SKM-1 (cell line): ENCODE data around the gene SLC2A4.

Source experiments
- DNase-seq: peaks from one replicate; lab custom pipeline; 2025; ENCODE audit not compliant: unreplicated experiment; lab: John Stamatoyannopoulos, UW

SLC2A4 gene

DNA sequence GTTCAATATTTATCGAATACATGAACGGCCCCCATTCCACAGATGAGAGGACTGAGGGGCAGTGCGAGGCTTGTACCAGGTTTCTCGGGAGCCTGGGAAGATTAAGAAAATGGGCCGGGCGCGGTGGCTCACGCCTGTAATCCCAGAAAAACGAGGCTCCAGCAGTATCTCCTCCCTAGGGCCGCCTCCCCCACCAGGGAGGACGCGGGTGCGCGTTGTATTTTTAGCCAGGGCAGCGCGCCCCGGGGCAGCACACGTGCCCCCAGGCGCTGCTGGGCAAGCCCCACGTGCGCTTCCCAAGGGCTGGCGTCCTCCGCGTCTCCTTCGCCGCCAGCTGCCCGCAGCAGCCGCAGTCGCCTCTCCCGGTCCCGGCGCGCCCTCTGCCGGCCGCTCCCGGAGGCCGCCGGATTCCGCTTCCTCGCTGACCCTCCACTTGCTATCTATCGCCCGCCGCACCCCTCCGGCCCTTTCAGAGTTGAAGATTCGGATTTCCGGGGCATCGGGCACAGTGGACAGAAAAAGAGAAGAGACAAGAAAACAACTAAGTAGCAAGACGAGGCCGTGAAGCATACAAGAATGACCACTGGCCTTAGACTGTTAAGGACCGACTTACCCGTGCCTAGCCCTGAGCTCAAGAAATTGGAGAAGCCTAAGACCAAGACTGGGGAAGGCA lies 14.8 kb downstream of the SLC2A4 start:
- no peak for DNase-seq

DNA sequence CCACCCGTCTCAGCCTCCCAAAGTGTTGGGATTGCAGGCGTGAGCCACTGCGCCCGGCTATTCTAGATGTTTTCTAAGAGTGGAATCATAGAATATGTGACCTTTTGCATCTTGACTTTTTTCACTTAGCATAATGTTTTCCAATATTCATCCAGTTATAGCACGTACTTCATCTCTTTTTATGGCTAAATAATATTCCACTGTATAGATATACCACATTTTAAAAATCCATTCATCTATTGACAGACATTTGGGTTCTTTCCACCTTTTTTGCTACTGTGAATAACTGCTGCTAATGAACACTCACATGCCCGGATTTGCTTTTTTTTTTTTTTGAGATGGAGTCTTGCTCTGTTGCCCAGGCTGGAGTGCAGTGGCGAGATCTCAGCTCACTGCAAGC lies 22.7 kb downstream of the SLC2A4 start:
- DNase-seq = no peak

DNA sequence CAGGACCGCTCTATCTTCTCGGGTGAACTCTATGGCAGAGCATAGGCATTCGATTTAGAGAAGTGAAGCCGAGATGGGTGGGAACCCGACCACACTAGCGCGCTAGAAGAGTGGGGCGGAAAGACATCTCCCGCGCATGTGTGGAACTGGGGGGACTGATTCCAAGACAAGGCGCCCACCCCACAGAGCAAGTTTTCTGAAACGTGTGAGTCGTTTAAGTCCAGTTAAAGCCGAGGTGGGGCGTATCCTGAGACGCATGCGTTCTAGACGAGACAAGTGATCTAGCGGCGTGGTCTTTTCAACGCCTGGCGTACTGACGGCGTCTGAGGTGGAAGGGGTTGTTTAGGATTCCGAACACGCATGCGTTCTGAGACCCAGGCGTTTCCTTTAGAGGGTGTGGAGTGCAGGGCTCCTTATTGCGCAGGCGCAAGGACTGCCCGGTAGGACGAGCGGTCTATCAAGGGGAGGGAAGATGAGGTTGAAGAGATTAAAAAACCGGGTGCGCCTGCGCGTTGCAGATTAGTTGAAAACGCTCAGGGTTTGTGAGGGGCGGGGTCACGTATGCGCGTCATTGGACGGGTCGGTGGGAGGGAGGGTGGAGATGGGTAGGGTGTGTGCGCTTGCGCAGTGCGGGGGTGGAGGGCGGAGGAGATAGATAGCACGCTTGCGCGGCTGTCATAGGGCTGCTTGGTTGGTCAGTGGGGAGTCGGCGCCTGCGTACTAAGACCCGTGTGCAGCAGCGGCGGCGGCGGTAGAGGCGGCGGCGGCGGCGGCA lies 25.6 kb downstream of the SLC2A4 start, which contains the start of gene EIF5A:
TSS of gene EIF5A (plus strand) at position 718 of the 775 bp plus-strand sequence. CDS start 2,008 bp downstream, outside the sequence.
- peak; percentile 93 for DNase-seq

DNA sequence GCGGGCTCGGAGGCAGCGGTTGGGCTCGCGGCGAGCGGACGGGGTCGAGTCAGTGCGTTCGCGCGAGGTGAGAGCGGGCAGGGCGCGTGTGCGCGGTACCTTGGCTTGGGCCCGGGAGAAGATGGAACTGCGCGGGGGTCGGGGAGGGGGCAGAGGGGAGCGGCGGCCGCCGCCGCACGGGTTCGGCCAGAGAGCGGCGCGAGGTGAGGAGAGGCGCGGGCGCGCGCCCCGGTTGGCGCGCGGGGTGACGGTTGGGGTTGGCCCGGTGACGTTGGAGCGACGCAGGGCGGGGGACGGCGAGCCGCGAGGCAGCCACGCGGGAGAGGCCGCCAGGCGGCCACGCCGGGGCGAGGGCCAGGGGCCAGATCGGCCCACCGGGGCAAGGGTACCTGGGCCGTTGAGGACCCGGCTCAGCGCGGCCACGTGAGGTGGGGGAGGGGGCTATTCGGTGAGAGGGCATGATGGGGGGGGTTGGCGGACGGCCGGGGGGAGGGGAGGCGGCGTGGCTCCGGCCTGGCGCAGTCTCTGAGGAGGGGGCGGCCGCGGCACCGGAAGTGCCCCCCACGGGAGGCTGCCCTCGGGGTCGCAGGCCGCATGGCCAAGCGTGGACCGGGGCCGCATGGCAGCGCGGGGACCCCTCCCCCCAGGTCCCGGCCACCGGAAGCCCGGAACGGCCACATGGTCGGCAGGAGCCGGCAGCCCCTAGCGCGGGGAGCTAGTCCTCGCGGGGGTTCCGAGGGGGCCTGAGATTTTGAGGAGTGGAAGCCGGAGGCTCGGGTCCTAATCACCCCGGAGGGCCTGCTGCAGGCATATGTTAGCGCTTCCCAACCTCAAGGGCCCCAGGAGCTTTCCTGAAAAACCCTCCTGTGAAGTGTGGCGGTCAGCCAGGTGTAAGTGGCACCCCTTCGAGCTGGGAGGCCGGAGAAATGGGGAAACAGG lies 26.4 kb downstream of the SLC2A4 start:
- no peak for DNase-seq

DNA sequence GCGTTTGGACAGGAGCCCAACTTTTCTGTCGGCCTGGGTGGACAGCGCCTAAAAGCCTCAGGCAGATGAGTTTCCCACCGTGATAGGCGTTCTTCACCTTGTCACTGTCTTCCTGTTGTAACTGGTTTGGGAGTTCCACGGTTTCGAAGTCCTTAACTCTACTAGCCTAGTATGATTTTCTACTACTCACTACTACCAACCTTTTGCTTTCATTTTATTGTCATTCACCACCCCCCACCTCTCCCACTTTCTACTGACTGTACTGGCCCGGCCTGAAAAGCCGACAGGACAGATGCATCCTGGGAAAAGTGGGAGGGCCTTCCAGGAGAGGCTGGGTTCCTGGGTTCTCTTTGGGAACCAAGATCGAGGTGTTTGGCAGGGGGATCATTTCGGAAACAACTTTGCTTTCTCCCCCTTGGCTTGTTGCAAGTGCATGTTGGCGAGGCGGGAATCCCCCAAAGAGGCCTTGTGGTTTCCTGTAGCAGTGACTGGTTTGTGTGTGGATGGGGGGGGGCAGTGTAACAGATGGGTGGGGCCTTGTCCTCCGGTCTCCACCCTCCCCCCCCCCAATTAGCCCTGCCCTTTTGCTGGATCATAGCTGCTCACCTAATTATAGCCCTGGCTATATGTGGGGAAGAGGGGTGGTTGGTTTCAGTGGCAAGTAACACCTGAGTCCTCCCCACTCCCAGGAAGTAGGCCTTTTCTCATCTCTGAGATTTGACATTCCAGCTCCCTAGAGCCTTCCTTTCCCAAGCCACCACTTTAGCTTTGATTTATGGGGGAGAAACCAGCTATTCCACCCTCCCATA lies 27.3 kb downstream of the SLC2A4 start:
- peak; percentile 19 for DNase-seq

DNA sequence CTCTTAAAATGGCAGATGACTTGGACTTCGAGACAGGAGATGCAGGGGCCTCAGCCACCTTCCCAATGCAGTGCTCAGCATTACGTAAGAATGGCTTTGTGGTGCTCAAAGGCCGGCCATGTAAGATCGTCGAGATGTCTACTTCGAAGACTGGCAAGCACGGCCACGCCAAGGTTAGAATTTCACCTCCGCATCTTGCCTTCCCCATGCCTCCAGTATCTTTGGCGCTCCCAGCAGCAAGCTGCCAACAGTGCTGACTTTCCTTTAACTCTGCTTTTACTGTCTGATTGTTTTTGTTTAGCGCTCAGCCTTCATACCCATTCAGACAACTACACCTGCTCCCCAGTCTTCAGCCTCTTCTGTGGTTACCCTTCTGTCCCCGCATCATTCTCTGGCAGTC lies 28.1 kb downstream of the SLC2A4 start:
- DNase-seq = no peak

DNA sequence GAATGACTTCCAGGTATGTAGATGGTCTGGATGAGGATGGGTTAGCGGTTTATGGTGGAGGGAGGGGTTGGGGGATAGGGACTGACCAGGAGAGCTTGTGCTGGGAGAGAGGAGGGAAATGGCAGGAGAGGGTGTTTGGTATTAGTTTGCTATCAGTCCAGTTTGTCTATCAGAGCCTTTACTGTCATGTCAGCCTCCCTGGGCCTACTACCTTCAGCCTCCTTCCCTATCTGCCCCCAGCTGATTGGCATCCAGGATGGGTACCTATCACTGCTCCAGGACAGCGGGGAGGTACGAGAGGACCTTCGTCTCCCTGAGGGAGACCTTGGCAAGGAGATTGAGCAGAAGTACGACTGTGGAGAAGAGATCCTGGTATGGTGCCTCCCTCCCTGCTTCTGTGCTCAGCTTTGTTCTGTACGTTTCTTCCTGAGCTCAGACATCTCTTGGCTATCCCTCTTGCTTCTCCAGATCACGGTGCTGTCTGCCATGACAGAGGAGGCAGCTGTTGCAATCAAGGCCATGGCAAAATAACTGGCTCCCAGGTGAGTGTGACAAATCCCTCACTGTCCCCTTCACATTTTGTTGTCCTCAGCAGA lies 29.7 kb downstream of the SLC2A4 start:
- DNase-seq = no peak

DNA sequence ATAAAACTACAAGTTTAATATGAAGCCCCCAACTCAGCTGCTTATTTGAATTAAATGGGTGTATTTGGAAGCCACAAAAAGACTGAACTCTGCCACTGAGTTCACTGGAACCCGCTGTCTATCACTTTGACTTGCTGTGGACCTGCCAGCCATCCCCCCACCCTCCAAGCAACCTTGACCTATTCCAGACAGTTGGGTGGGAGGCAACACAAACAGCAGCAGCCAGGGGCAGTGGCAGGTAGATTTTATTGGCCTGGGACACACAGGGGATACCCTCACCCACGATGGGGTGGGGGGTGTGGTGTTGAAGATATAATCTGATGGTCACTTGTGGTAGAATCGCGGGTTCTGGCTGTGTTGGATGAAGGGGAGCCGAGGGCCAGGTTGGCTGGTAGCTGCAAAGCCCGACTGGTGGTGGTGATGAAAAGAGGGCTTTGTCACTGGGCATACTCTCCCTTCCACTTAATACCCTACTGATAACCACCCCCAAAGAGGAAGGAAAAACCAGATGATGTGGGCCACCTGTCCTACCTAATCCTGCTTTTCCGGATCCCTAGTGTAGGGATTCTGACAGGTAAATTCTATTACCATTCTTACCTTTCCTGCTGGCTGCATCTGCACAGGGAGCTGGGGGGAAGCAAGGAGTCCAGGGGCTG lies 31.0 kb downstream of the SLC2A4 start:
- no peak for DNase-seq

DNA sequence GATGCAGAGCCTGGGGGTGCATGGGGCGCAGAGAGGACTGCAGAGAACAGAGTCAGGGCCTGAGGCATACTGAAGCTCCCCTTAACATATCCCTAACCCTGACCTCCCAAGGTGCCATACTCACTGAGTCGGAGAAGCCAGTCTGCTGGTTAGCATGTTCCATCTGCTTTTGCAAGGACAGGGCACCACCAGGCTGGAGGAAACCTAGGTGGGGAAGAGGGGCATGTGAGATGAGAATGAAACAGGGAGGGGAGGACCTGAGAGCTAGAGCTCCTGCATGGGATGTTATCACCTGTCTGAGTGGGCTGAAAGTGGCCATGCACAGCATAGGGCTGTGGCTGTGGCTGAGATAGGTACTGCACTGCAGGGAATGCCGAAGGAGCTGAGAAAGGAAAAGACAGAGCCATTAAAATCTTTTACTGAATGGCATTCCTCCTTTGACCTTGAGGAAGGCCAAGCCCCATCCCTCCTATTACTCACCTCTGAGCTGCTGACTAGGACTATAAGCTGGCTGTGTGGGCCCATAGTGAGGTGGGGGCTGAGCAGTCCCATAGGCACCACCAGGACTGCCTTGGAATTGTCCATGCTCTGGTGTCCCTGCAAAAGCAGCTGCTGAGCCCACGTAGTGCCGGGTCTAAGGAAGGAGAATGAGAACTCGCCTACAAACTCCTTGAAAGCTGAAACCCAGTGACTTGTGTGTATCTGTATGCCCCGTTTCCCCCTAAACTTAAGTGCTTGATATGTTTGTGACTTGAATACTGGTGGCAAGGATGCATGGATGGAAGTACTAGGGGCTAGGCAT lies 31.8 kb downstream of the SLC2A4 start:
- DNase-seq = no peak

DNA sequence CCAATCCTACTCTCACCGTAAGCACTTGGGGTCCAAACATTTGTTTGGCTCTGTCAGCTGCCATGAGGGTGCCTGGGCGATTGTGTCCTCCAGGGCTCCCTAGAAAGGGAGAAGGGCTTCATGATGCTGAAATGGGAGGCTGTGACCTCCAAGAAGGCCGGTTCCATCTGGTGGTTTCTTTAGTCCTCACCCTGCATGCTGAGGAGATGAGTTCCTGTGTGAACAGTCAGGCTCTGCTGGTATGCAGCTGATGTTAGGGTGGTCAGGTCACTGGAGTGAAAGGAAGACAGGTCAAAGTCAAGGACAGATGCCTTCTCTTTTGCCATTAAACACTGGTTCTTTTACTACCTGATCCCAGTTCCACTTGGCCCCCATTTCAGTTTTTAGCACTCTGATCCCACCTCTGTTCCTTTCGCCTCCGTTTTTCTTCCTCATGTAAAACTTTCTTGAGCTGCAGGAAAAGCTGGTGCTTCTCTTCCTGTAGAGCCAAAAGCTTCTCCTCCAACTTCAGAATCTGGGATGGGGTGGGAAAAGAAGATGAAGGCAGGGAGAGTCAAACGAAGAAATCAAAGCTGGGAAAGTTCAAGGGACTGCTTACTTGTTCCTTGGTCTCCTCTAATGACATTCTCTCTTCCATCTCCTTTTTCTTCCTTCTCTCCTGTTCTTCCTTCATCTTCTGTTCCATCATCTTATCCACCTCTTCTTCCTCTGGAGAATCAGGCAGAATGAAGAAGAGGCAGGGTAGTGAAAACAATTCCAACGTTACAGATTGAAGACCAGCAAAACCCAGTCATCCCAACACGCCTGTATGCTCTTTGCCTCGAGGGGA lies 32.6 kb downstream of the SLC2A4 start:
- DNase-seq = no peak

DNA sequence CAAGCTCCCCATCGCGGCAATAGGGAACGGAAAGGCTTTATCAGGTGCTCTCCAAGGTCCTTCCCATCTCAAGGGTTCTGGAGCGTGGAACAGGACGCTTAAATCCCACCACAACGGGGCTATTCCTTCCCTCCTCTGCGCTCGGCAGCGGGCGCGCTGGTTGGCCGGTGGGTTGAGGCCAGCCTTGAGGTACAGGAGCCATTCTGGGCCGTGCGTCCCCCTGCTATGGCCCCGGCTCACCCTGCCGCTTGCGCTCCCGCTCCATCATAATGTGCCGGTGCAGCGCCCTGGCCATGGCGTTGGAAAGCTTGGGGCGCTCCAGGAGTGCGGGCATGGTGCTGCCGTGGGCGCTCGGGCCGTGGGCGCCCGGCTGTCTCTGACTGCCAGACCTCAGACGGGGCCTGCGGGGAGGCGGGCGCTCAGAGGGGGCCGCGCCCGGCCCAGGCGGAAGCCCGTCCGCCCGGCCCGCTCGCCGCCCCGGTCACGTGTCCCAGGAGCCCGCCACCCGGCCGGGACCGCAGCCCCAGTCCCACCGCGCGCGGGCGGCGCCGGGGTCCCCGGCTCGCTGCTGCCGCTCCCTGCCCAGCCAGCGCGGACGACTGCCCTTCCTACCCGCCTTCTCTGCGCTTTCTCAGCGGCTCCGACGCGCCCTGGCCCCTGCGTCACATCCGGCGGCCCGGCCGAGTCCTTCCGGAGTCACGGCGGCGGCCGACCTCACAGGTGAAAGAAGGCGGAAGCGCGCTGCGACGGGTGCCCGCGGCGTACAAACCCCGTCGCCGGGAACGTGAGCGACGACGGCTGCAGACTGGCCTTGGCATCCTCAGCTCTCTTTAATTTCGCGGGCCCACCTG lies 33.4 kb downstream of the SLC2A4 start, which contains the start of gene GPS2:
TSS of gene GPS2 (minus strand) at position 642 of the 851 bp plus-strand sequence. CDS start at position 334, 308 bp downstream.
- DNase-seq = no peak

DNA sequence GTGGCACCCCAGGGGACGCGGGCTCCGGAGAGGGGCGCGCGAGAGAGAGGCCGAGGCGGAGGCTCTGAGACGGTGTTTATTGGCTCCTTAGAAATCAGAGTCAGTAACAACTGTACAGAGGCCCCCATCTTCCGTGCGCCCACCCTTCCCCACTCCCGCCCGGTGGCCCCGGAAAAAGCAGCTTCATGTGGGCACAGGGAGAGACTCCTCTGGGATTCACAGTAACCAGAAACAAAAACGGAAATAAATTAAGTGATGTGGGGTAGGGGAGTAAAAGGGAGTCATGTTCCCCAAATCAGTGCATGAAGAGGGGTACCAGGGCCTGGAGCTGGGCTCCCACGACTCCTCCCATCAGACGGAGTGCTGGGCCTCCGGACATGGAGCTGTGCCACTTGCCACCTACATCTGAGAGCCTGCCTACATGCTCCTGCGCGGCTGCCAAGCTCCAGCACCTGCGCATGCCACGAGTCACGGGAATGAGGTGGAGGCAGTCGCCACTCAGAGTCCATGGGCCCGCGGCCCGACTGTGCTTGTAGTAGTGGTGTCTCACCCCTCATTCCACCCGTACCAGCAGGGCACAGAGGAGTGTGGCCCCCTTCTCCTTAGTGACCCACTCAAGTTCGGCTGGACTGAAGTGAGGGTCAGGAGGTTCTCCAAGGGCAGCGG lies 34.2 kb downstream of the SLC2A4 start:
- no peak for DNase-seq

DNA sequence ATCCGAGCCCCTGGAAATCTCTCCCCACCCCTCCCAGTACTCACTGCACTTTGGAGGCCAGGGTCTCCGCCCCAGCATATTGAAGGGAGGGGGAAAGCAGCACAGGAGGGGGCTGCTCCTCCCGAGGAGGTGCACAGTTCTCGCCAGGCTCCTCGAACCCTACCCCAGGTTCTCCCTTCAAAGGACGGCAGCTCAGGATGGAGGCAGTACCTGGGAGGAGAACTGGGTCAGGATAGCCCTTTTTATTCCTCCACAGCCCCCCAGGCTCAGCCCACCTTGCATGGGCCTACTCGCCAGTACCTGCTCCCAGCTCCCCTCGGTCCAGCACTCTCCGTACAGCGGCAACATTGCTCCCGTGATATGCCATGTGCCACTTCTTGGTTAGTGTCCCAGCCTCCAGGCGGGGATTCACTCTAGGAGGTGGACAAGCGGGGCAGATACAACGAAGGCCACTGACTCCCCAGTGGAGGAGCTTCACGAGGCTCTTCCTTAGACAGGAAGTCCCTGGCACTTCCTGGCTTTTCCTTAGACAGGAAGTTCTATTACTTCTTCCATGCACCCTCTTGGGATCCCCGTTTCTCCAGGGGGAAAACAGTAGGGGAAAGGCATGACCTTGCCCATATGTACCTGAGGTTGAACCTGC lies 35.8 kb downstream of the SLC2A4 start:
- DNase-seq = no peak

DNA sequence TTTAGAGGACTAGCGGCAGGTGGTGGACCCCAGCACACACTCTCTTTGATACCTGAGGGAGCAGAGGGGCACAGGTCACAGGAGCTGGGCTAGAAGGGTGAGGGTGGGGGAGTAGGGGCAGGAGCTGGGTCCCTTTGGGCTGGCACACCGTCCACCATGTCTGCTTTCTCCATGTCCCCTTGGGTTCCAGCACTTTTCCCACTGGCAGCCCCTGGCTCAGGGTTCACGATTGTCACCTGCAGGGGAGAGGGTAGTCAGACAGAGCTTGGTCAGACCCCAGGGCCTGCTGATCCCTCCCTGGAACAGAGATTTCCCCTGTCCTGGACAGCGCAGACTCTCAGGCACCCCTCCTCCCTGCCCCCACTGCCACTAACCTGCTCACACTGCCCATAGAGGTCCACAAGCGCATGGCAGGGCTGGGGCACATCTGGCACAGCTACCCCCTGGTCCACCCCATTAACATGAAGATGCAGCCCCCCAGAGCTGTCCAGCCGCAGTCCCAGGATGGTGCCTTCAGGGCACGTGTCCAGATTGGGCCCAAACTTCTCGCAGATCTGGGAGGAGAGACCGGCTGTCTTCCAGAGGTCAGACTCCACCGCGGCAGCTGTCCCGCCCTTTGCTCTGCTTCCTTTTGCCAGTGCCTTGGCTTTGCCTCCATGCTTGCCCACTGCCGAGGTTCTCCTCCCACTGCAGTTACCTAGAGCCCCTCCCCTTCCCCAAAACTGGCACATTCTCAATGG lies 36.8 kb downstream of the SLC2A4 start:
- no peak for DNase-seq

DNA sequence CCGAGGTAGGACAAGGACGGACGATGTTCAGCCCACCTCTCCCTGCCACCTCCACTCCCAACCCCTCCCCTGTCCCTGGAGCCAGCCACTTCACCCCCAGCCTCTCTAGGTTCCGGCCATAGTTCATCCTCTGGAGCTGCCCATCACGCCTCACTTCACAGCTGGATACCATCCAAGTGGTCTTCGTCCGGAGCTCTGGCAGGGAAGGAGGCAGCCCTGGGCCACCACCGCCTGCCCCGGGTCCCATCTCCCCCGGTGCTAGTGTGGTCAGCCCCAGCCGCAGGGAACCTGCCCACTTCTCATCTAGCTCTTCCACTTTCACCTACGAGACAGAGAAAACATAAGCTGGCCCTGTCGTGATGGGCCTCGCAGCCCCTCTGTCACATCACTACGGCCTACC lies 39.9 kb downstream of the SLC2A4 start:
- no peak for DNase-seq
